ACC112 (cell line): ENCODE data around the gene ZNF557.

Experiments
- H2AFZ ChIP-seq: fragments of 200-600 bp; sonication (generic); one replicate; pipeline ENCODE4 v1.6.0; 2017; ENCODE audit warnings: antibody characterized with exemption, low read length; ENCODE audit not compliant: unreplicated experiment
- H3K27ac ChIP-seq: fragments of 200-600 bp; sonication (generic); 2 replicates; pipeline ENCODE4 v1.5.1; 2014; ENCODE audit warnings: low read depth, mild to moderate bottlenecking, antibody characterized with exemption, low read length, moderate library complexity
- H3K27me3 ChIP-seq: fragments of 200-600 bp; sonication (generic); 2 replicates; pipeline ENCODE4 v1.6.1; 2014; ENCODE audit warnings: mild to moderate bottlenecking, antibody characterized with exemption, low read length, moderate library complexity, mixed read lengths; ENCODE audit not compliant: insufficient read depth
- H3K36me3 ChIP-seq: fragments of 200-600 bp; sonication (generic); 2 replicates; pipeline ENCODE4 v1.6.1; 2016; ENCODE audit warnings: mild to moderate bottlenecking, antibody characterized with exemption, low read length, moderate library complexity, mixed read lengths; ENCODE audit not compliant: insufficient read depth
- H3K4me1 ChIP-seq: fragments of 200-600 bp; sonication (generic); one replicate; pipeline ENCODE4 v1.6.1; 2016; ENCODE audit warnings: low read length, mixed read lengths; ENCODE audit not compliant: insufficient read depth, unreplicated experiment, control insufficient read depth
- H3K4me3 ChIP-seq: fragments of 200-600 bp; sonication (generic); 2 replicates; pipeline ENCODE4 v1.5.1; 2014; ENCODE audit warnings: mild to moderate bottlenecking, low read depth, low read length
- H3K79me2 ChIP-seq: fragments of 200-600 bp; sonication (generic); one replicate; pipeline ENCODE4 v1.6.0; 2016; ENCODE audit warnings: low read length; ENCODE audit not compliant: control insufficient read depth, unreplicated experiment, insufficient read depth

ZNF557 gene

GRCh38 chr19:7074705-7075282 is 5.3 kb downstream of the ZNF557 start:
- H3K27ac ChIP-seq = no peak overlapping the region
- no peaks in the 10 kb centered on the region for H3K27me3 ChIP-seq
- peaks cover 55% of the 10 kb centered on the region for H3K36me3 ChIP-seq
- H2AFZ ChIP-seq = no peak overlapping the region
- H3K4me1 ChIP-seq = peaks cover 6% of the 10 kb centered on the region
- no peak overlapping the region for H3K4me3 ChIP-seq
- peaks cover 9% of the 10 kb centered on the region for H3K79me2 ChIP-seq

GRCh38 chr19:7076151-7076550 is 6.6 kb downstream of the ZNF557 start:
- Histone ChIP-seq H3K36me3 (peaks cover 69% of the 10 kb centered on the region), H3K27me3 (no peaks in the 10 kb centered on the region)

GRCh38 chr19:7078008-7078407 is 8.5 kb downstream of the ZNF557 start:
- Histone ChIP-seq H3K36me3 (peaks cover 80% of the 10 kb centered on the region), H3K4me1 (no peaks in the 10 kb centered on the region), H3K27me3 (no peaks in the 10 kb centered on the region), H2AFZ (no peak overlapping the region), H3K79me2 (no peaks in the 10 kb centered on the region), H3K27ac (no peak overlapping the region), H3K4me3 (no peak overlapping the region)

More at GRCh38 chr19:7076151-7076550, 6.6 kb downstream of the ZNF557 start:
- H2AFZ ChIP-seq = no peak overlapping the region
- no peak overlapping the region for H3K27ac ChIP-seq
- no peaks in the 10 kb centered on the region for H3K79me2 ChIP-seq
- H3K4me3 ChIP-seq = no peak overlapping the region
- H3K4me1 ChIP-seq = no peaks in the 10 kb centered on the region

GRCh38 chr19:7083076-7083956 is 13.8 kb downstream of the ZNF557 start:
- Histone ChIP-seq H3K36me3 (peaks cover 74% of the 10 kb centered on the region), H3K27me3 (no peaks in the 10 kb centered on the region), H3K27ac (no peak overlapping the region)

GRCh38 chr19:7088999-7089398 is 19.5 kb downstream of the ZNF557 start:
- H3K27me3 ChIP-seq = no peaks in the 10 kb centered on the region
- H3K79me2 ChIP-seq = no peaks in the 10 kb centered on the region
- H2AFZ ChIP-seq = no peak overlapping the region
- peaks cover 22% of the 10 kb centered on the region for H3K36me3 ChIP-seq
- no peaks in the 10 kb centered on the region for H3K4me1 ChIP-seq
- H3K4me3 ChIP-seq = no peak overlapping the region
- H3K27ac ChIP-seq = no peak overlapping the region

More at GRCh38 chr19:7083076-7083956, 13.8 kb downstream of the ZNF557 start:
- no peak overlapping the region for H3K4me3 ChIP-seq
- no peak overlapping the region for H2AFZ ChIP-seq
- no peaks in the 10 kb centered on the region for H3K79me2 ChIP-seq
- no peaks in the 10 kb centered on the region for H3K4me1 ChIP-seq

GRCh38 chr19:7098096-7098495 is 28.6 kb downstream of the ZNF557 start:
- no peaks in the 10 kb centered on the region; the same call in 1 of the 2 replicates for H3K36me3 ChIP-seq
- H3K27me3 ChIP-seq = no peaks in the 10 kb centered on the region
- no peaks in the 10 kb centered on the region for H3K4me1 ChIP-seq
- peak overlapping the region; percentile 90; the same call in 1 of the 2 replicates for H3K27ac ChIP-seq
- H2AFZ ChIP-seq = peak overlapping the region; percentile 90
- H3K79me2 ChIP-seq = no peaks in the 10 kb centered on the region
- H3K4me3 ChIP-seq = peak overlapping the region; percentile 93

- Histone ChIP-seq H3K27ac (peak overlapping the region; percentile 90), H2AFZ (peak overlapping the region; percentile 90), H3K79me2 (no peaks in the 10 kb centered on the region)
These were observed 29.4 kb downstream of the ZNF557 start for GRCh38 chr19:7098701-7099596.

GRCh38 chr19:7099597-7099921 is 30.1 kb downstream of the ZNF557 start:
- Histone ChIP-seq H2AFZ (no peak overlapping the region), H3K4me1 (no peaks in the 10 kb centered on the region), H3K79me2 (no peaks in the 10 kb centered on the region), H3K4me3 (peak overlapping the region; percentile 93), H3K27ac (peak overlapping the region; percentile 90; the same call in 1 of the 2 replicates), H3K36me3 (no peaks in the 10 kb centered on the region; the same call in 1 of the 2 replicates), H3K27me3 (no peaks in the 10 kb centered on the region)

More at GRCh38 chr19:7098701-7099596, 29.4 kb downstream of the ZNF557 start:
- H3K4me1 ChIP-seq = no peaks in the 10 kb centered on the region
- no peaks in the 10 kb centered on the region; the same call in 1 of the 2 replicates for H3K36me3 ChIP-seq
- H3K27me3 ChIP-seq = no peaks in the 10 kb centered on the region
- H3K4me3 ChIP-seq = peak overlapping the region; percentile 93

- Histone ChIP-seq H3K4me1 (no peaks in the 10 kb centered on the region), H3K27me3 (no peaks in the 10 kb centered on the region), H3K27ac (no peak overlapping the region), H3K79me2 (no peaks in the 10 kb centered on the region), H2AFZ (no peak overlapping the region), H3K36me3 (no peaks in the 10 kb centered on the region), H3K4me3 (no peak overlapping the region)
These were observed 32.2 kb downstream of the ZNF557 start for GRCh38 chr19:7101498-7102253.
